WTC11 (cell line): Measurements from ENCODE around the gene LEF1. TPM values are rescaled to one million over a fixed set of nuclear protein-coding genes. Genes with fewer than 3 reads are reported as not detected.
A peak's percentile ranks its signal among the peaks of the same experiment; 100 is the strongest.

Experiments used
- ATAC-seq: fragments of 200-7000 bp; cut with Tn5 transposase; 2 replicates; pipeline ENCODE4 v1.10.0; 2021; ENCODE audit warnings: mild to moderate bottlenecking, moderate library complexity
- CTCF ChIA-PET: fragments of 300-600 bp; sonication (Branson Sonifier 250); formaldehyde crosslinking; loops from one replicate; lab custom pipeline; 2021; ENCODE audit warnings: antibody characterized with exemption; lab: Charles Lee
- POLR2A ChIA-PET: fragments of 350-600 bp; sonication (Branson Sonifier 250); formaldehyde crosslinking; loops from one replicate; lab custom pipeline; 2021; ENCODE audit warnings: antibody characterized with exemption; lab: Charles Lee
- DNase-seq: peaks from one replicate; pipeline ENCODE4 v3.0.0; 2021; ENCODE audit warnings: low spot score
- H3K27ac Mint-ChIP-seq: 2 replicates; pipeline ENCODE4 v1.8.0; 2021; ENCODE audit warnings: mixed read lengths
- H3K27me3 Mint-ChIP-seq: 2 replicates; pipeline ENCODE4 v1.8.0; 2021; ENCODE audit warnings: low read depth, mild to moderate bottlenecking, moderate library complexity, mixed read lengths
- H3K36me3 Mint-ChIP-seq: 2 replicates; pipeline ENCODE4 v1.8.0; 2021; ENCODE audit warnings: mixed read lengths
- H3K4me1 Mint-ChIP-seq: 2 replicates; pipeline ENCODE4 v1.8.0; 2022; ENCODE audit warnings: mixed read lengths
- H3K4me3 Mint-ChIP-seq: 2 replicates; pipeline ENCODE4 v1.8.0; 2021; ENCODE audit warnings: mild to moderate bottlenecking, moderate library complexity, mixed read lengths
- H3K9me3 Mint-ChIP-seq: 2 replicates; pipeline ENCODE4 v1.8.0; 2021; ENCODE audit warnings: mixed read lengths
- KAT7 ChIP-seq: sonication (generic); formaldehyde crosslinking; IDR thresholded peaks from 2 replicates; pipeline ENCODE4 v1.8.1; 2023; ENCODE audit warnings: missing genetic modification reagents, mild to moderate bottlenecking, borderline replicate concordance
- OVOL2 ChIP-seq: fragments of 250-450 bp; sonication (Bioruptor Pico); IDR thresholded peaks from 2 replicates; pipeline ENCODE4 v1.9.0; 2021; ENCODE audit warnings: mild to moderate bottlenecking, borderline replicate concordance
- PRRX2 ChIP-seq: fragments of 250-450 bp; sonication (Bioruptor Pico); IDR thresholded peaks from 2 replicates; pipeline ENCODE4 v1.8.0; 2021; ENCODE audit warnings: mild to moderate bottlenecking
- ZNF138 ChIP-seq: sonication (generic); formaldehyde crosslinking; conservative IDR thresholded peaks from 2 replicates; pipeline ENCODE4 v1.8.1; 2022; ENCODE audit warnings: mild to moderate bottlenecking, moderate library complexity, missing genetic modification reagents
- ZNF317 ChIP-seq: sonication (generic); formaldehyde crosslinking; IDR thresholded peaks from 2 replicates; pipeline ENCODE4 v1.8.1; 2023; ENCODE audit warnings: low read depth, mild to moderate bottlenecking, moderate library complexity, missing genetic modification reagents, borderline replicate concordance
- ZNF671 ChIP-seq: fragments of 250-450 bp; sonication (Bioruptor Pico); IDR thresholded peaks from 2 replicates; pipeline ENCODE4 v1.8.0; 2021; ENCODE audit warnings: mild to moderate bottlenecking
- total RNA-seq: library from RNA; stranded (reverse); gene quantifications from 3 replicates; pipeline ENCODE4 v1.2.3, GENCODE V29; 2021
- TF ChIP-seq, protein P1 (sequence below): fragments of 250-450 bp; sonication (Bioruptor Pico); IDR thresholded peaks from 2 replicates; pipeline ENCODE4 v1.9.0; 2021; ENCODE audit warnings: mild to moderate bottlenecking
- TF ChIP-seq, protein P2 (sequence below): sonication (generic); formaldehyde crosslinking; IDR thresholded peaks from 2 replicates; pipeline ENCODE4 v1.8.0; 2023; ENCODE audit warnings: mild to moderate bottlenecking, missing genetic modification reagents
- TF ChIP-seq, protein P3 (sequence below): fragments of 250-450 bp; sonication (Bioruptor Pico); IDR thresholded peaks from 2 replicates; pipeline ENCODE4 v1.9.0; 2021; ENCODE audit warnings: mild to moderate bottlenecking, borderline replicate concordance
- TF ChIP-seq, protein P4 (sequence below): sonication (generic); formaldehyde crosslinking; IDR thresholded peaks from 2 replicates; pipeline ENCODE4 v1.8.0; 2022; ENCODE audit warnings: mild to moderate bottlenecking, missing genetic modification reagents

LEF1 gene
- total RNA-seq, 1 experiment from 2014 or later, result 1.3 TPM

DNA sequence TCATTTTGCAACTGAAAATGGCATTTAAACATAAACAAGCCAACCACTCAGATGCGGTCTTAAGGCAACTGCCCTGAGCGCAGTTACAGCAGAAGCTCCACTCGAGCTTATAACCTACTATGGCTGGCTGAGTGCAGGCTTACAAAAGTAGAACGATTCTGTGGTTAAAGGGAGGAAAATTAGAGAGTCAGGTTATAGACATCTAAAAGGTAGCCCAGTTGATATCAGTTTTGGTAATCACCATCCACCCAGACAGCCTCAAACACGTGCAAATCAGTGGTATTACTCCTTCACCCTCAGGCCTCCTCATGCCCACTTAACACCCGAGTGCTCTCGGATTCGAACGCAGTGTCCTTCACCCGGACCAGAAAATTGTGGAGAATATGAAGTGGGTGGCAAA, 3.1 kb downstream of the LEF1 start (continued):
- TF ChIP-seq ZNF138 (CRISPR knock-in tag) (no peak), ZNF671 (CRISPR knock-in tag) (no peak), OVOL2 (CRISPR knock-in tag) (no peak), KAT7 (CRISPR knock-in tag) (no peak)
- TF ChIP-seq, protein P1, sequence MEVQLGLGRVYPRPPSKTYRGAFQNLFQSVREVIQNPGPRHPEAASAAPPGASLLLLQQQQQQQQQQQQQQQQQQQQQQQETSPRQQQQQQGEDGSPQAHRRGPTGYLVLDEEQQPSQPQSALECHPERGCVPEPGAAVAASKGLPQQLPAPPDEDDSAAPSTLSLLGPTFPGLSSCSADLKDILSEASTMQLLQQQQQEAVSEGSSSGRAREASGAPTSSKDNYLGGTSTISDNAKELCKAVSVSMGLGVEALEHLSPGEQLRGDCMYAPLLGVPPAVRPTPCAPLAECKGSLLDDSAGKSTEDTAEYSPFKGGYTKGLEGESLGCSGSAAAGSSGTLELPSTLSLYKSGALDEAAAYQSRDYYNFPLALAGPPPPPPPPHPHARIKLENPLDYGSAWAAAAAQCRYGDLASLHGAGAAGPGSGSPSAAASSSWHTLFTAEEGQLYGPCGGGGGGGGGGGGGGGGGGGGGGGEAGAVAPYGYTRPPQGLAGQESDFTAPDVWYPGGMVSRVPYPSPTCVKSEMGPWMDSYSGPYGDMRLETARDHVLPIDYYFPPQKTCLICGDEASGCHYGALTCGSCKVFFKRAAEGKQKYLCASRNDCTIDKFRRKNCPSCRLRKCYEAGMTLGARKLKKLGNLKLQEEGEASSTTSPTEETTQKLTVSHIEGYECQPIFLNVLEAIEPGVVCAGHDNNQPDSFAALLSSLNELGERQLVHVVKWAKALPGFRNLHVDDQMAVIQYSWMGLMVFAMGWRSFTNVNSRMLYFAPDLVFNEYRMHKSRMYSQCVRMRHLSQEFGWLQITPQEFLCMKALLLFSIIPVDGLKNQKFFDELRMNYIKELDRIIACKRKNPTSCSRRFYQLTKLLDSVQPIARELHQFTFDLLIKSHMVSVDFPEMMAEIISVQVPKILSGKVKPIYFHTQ, result no peak

DNA sequence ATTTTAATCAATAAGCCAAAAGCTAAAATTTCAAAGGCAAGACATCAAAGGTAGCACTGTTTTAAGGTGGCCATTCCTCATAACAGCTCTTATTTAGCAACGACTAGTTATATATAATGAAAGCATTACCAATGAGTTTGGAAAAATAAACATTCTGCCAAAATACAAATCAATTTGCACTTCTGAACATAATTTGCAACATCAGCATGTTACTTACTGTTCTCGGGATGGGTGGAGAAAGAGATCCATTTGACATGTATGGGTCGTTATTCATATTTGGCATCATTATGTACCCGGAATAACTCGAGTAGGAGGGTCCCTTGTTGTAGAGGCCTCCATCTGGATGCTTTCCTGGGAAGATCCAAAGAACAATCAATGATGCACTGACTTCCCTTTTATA, 5.4 kb downstream of the LEF1 start:
- ChIA-PET POLR2A (no interaction called here), CTCF (no interaction called here)
- Mint-ChIP-seq H3K4me1 (peaks cover 36% of the 10 kb centered on the region), H3K36me3 (no peaks in the 10 kb centered on the region)
- TF ChIP-seq ZNF317 (no peak), PRRX2 (CRISPR knock-in tag) (no peak)
- TF ChIP-seq, protein P2, sequence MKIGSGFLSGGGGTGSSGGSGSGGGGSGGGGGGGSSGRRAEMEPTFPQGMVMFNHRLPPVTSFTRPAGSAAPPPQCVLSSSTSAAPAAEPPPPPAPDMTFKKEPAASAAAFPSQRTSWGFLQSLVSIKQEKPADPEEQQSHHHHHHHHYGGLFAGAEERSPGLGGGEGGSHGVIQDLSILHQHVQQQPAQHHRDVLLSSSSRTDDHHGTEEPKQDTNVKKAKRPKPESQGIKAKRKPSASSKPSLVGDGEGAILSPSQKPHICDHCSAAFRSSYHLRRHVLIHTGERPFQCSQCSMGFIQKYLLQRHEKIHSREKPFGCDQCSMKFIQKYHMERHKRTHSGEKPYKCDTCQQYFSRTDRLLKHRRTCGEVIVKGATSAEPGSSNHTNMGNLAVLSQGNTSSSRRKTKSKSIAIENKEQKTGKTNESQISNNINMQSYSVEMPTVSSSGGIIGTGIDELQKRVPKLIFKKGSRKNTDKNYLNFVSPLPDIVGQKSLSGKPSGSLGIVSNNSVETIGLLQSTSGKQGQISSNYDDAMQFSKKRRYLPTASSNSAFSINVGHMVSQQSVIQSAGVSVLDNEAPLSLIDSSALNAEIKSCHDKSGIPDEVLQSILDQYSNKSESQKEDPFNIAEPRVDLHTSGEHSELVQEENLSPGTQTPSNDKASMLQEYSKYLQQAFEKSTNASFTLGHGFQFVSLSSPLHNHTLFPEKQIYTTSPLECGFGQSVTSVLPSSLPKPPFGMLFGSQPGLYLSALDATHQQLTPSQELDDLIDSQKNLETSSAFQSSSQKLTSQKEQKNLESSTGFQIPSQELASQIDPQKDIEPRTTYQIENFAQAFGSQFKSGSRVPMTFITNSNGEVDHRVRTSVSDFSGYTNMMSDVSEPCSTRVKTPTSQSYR (CRISPR knock-in tag), result no peak
- TF ChIP-seq, all 79 proteins: peak for 0
- Mint-ChIP-seq H3K27ac (no peak overlapping the region), H3K27me3 (peaks cover 95% of the 10 kb centered on the region), H3K9me3 (no peaks in the 10 kb centered on the region), H3K4me3 (no peak overlapping the region)
- no peak for DNase-seq
- ATAC-seq, result no peak

DNA sequence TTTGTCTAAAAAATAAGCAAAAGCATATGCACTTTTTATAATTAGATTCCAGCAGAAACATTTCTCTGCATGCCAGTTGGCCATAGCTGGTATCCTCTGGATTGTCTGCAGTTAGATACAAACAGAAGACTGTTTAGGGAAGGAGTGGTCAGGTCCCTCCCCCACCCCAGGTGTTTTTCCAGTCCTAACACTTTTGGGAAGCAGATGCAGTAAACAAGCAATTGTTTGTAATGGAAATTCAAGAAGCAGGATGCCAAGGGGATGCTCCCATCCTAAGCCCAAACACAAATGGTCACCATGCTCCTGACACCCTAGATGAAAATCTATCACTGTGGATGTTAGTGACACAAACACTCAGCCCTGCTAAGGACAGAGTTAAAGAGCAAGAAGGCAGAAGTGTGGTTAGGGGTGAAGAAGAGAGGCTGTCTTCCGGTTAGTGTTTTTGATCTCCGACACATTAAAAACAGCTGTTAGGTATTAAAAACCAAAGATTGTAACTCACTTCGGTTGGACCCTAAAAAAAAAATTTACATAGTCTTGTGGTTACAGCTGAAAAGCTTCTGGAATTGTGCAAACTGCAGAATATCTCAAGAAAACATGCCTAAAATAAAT, 7.9 kb downstream of the LEF1 start:
- TF ChIP-seq, protein P3, sequence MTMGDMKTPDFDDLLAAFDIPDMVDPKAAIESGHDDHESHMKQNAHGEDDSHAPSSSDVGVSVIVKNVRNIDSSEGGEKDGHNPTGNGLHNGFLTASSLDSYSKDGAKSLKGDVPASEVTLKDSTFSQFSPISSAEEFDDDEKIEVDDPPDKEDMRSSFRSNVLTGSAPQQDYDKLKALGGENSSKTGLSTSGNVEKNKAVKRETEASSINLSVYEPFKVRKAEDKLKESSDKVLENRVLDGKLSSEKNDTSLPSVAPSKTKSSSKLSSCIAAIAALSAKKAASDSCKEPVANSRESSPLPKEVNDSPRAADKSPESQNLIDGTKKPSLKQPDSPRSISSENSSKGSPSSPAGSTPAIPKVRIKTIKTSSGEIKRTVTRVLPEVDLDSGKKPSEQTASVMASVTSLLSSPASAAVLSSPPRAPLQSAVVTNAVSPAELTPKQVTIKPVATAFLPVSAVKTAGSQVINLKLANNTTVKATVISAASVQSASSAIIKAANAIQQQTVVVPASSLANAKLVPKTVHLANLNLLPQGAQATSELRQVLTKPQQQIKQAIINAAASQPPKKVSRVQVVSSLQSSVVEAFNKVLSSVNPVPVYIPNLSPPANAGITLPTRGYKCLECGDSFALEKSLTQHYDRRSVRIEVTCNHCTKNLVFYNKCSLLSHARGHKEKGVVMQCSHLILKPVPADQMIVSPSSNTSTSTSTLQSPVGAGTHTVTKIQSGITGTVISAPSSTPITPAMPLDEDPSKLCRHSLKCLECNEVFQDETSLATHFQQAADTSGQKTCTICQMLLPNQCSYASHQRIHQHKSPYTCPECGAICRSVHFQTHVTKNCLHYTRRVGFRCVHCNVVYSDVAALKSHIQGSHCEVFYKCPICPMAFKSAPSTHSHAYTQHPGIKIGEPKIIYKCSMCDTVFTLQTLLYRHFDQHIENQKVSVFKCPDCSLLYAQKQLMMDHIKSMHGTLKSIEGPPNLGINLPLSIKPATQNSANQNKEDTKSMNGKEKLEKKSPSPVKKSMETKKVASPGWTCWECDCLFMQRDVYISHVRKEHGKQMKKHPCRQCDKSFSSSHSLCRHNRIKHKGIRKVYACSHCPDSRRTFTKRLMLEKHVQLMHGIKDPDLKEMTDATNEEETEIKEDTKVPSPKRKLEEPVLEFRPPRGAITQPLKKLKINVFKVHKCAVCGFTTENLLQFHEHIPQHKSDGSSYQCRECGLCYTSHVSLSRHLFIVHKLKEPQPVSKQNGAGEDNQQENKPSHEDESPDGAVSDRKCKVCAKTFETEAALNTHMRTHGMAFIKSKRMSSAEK (CRISPR knock-in tag), result no peak
- TF ChIP-seq, protein P4, sequence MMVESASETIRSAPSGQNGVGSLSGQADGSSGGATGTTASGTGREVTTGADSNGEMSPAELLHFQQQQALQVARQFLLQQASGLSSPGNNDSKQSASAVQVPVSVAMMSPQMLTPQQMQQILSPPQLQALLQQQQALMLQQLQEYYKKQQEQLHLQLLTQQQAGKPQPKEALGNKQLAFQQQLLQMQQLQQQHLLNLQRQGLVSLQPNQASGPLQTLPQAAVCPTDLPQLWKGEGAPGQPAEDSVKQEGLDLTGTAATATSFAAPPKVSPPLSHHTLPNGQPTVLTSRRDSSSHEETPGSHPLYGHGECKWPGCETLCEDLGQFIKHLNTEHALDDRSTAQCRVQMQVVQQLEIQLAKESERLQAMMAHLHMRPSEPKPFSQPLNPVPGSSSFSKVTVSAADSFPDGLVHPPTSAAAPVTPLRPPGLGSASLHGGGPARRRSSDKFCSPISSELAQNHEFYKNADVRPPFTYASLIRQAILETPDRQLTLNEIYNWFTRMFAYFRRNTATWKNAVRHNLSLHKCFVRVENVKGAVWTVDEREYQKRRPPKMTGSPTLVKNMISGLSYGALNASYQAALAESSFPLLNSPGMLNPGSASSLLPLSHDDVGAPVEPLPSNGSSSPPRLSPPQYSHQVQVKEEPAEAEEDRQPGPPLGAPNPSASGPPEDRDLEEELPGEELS (CRISPR knock-in tag), result peak; percentile 77; the same call in 1 of the 2 replicates
- no peaks in the 10 kb centered on the region for H3K36me3 Mint-ChIP-seq
- H3K9me3 Mint-ChIP-seq, result no peaks in the 10 kb centered on the region
- peaks cover 89% of the 10 kb centered on the region for H3K27me3 Mint-ChIP-seq
- DNase-seq (peak; percentile 36), ATAC-seq (peak; percentile 67)
- ChIA-PET CTCF (interaction anchor here (1.2 to 1.8 kb wide), 3 partner anchors 30 to 412 kb away, joined by 3 to 5 read pairs (median 3); no protein-coding TSS in a partner anchor), POLR2A (no interaction called here)
- no peak overlapping the region for H3K4me3 Mint-ChIP-seq
- peaks cover 22% of the 10 kb centered on the region for H3K4me1 Mint-ChIP-seq
- H3K27ac Mint-ChIP-seq, result no peak overlapping the region
